Measurements from ENCODE around the gene FAM20C.

Gene FAM20C

DNA sequence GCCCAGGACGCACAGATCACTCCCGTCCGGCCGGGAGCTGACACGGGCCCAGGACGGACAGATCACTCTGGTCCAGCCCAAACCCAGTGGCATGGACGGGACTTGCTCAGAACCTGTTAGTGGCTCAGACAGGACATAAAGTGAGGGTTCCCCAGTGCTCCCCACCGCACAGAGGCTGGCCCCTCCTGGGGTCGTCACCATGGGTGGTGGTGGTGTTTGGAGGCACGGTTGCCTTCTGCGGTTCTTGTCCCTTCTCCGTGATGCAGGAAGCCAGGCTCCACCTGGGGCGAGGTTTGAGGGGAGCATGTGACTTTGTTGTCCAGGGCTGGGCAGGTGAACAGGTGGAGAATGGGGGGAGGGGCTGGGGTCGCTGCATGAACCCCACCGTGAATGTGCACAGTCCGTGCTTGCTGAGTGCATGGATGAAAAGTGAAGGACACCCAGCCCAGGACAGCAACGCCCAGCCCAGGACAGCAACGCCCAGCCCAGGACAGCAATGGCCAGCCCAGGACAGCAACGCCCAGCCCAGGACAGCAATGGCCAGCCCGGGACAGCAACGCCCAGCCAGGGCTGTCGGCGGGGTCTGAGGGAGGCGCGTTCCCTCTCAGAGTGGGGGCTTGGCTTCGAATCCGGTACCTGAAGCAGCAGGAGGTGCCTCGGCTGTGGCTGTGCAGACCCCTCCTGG, 26.7 kb downstream of the FAM20C start:
- Histone ChIP-seq H3K4me1 (ENCODE audit: insufficient read depth, low read length) (peaks cover 2% of the 10 kb centered on the region), H3K9me3 (ENCODE audit: low read length) (no peaks in the 10 kb centered on the region), H2AFZ (ENCODE audit: low read depth, low read length) (no peak overlapping the region), H3K27me3 (ENCODE audit: insufficient read depth, low read length) (no peaks in the 10 kb centered on the region), H3K36me3 (ENCODE audit: insufficient read depth, low read length) (no peaks in the 10 kb centered on the region), H3K4me3 (ENCODE audit: low read length) (no peak overlapping the region)

DNA sequence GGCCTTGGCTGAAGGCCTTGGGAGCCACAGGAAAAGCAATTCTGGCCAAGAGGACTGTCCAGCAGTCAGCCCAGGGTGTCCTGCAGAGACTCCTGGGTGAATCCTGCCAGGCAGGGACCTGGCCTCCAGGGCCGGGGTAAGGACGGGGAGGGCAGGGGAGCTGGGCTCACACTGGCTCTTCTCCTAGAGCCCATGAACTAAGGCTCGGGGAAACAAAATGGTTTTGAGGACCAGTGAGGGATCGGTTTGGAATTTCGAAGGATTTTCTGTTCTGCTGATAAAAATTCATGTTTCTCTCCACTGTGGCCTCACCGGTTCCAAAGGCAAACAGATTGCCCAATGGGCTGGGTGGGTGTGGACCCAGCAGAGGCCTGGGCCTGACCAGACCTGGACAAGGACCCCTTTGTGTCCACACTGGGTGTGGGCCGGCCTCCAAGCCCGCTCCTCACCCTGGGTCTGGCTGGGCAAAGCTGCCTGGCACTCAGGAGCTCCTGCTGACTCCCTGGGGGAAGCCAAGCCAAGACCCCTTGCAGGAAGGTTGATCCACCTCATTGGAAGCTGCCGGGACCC, 27.3 kb downstream of the FAM20C start:
- Histone ChIP-seq H3K36me3 (ENCODE audit: insufficient read depth, low read length) (no peaks in the 10 kb centered on the region), H3K4me1 (ENCODE audit: insufficient read depth, low read length) (peaks cover 2% of the 10 kb centered on the region), H3K27me3 (ENCODE audit: insufficient read depth, low read length) (no peaks in the 10 kb centered on the region), H3K9me3 (ENCODE audit: low read length) (no peaks in the 10 kb centered on the region), H3K4me3 (ENCODE audit: low read length) (no peak overlapping the region), H2AFZ (ENCODE audit: low read depth, low read length) (no peak overlapping the region)

DNA sequence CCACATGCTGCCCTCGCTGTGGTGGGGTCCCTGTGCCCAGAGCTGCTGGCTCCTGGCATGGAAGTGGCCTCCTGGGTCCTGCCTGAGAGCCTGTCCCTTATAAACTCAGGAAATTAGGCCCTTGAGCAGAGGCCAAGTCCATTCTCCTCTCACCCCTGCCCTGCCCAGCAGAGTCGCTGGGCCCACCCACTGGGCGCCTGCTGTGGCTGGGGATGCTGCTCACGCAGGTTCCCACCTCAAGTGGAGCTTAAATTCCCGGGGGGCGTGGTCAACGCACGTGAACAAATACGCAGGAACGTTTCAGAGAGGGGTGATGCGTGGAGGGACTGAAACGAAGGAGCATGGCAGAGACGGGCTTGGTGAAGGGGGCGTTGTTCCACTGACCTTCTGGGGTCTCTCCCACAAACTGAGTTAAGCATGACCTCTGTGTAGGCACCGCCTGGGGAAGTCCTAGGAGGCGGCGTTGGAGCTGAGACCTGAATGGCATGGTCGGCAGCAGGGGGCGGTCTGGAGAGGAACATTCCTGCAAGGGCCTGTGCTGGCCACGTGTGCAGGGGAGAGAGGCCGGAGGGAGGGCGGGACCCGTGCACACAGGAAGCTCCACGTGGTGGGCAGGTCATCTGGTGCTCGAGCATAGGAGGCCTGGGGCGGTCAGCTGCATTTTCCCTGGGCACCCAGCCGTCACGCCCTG, 27.9 kb downstream of the FAM20C start:
- H3K4me1 ChIP-seq (ENCODE audit: insufficient read depth, low read length), result peaks cover 2% of the 10 kb centered on the region
- no peaks in the 10 kb centered on the region for H3K27me3 ChIP-seq (ENCODE audit: insufficient read depth, low read length)

DNA sequence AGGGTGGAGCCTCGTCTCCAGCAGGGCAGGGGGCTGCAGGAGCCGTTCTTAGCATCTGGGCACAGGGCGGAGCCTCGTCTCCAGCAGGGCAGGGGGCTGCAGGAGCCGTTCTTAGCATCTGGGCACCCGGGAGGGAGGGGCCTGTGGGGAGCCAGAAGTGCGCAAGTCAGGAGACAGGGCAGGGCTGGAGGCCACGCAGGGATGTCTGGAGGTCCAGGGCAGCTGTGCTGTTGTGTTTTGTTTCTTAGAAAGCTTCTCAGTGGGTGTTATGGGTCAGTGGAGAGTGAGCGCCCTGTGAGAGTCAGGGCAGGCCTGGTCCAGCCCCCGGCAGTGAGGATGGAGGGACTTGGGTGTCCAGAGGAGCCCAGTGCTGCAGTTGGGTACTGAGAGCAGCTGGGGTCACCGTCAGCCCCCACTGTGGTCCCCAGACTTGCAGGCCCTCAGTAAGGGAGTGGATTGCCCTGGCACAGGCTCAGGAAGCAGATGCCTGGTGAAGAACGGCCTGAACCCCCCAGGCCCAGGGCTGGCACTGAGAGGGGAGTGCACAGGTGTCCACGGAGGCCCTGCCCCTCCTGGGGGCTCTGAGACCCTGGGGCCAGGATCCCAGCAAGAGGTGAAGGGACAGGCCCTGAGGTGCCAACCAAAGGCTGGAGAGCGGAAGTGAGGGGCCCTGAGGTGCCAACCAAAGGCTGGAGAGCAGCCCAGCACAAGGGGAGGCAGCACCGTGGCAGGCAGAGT, 29.8 kb downstream of the FAM20C start:
- Histone ChIP-seq H3K9me3 (ENCODE audit: low read length) (peaks cover 1% of the 10 kb centered on the region), H3K4me1 (ENCODE audit: insufficient read depth, low read length) (no peaks in the 10 kb centered on the region), H3K4me3 (ENCODE audit: low read length) (no peak overlapping the region), H3K36me3 (ENCODE audit: insufficient read depth, low read length) (no peaks in the 10 kb centered on the region), H2AFZ (ENCODE audit: low read depth, low read length) (no peak overlapping the region), H3K27me3 (ENCODE audit: insufficient read depth, low read length) (no peaks in the 10 kb centered on the region)

More for the DNA sequence above, 27.9 kb downstream of the FAM20C start:
- Histone ChIP-seq H3K4me3 (ENCODE audit: low read length) (no peak overlapping the region), H3K36me3 (ENCODE audit: insufficient read depth, low read length) (no peaks in the 10 kb centered on the region), H2AFZ (ENCODE audit: low read depth, low read length) (no peak overlapping the region), H3K9me3 (ENCODE audit: low read length) (no peaks in the 10 kb centered on the region)

DNA sequence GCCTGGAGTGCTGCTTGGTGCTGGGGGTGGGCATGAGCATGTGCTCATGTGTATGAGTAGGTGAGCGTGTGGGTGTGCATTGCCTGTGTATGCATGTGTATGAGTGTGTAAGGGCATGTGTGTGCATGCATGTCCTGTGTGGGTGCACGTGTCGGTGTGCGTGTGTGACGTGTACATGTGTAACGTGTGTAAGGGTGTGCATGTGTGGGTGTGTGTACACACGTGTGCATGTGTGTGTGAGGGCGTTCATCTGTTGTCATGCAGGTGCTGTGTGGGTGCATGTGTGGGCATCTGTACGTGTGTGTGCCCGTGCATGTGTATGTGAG, 30.3 kb downstream of the FAM20C start:
- Histone ChIP-seq H3K27me3 (ENCODE audit: insufficient read depth, low read length) (no peaks in the 10 kb centered on the region), H3K36me3 (ENCODE audit: insufficient read depth, low read length) (no peaks in the 10 kb centered on the region), H3K4me3 (ENCODE audit: low read length) (no peak overlapping the region), H3K9me3 (ENCODE audit: low read length) (peaks cover 1% of the 10 kb centered on the region), H3K4me1 (ENCODE audit: insufficient read depth, low read length) (no peaks in the 10 kb centered on the region), H2AFZ (ENCODE audit: low read depth, low read length) (no peak overlapping the region)

DNA sequence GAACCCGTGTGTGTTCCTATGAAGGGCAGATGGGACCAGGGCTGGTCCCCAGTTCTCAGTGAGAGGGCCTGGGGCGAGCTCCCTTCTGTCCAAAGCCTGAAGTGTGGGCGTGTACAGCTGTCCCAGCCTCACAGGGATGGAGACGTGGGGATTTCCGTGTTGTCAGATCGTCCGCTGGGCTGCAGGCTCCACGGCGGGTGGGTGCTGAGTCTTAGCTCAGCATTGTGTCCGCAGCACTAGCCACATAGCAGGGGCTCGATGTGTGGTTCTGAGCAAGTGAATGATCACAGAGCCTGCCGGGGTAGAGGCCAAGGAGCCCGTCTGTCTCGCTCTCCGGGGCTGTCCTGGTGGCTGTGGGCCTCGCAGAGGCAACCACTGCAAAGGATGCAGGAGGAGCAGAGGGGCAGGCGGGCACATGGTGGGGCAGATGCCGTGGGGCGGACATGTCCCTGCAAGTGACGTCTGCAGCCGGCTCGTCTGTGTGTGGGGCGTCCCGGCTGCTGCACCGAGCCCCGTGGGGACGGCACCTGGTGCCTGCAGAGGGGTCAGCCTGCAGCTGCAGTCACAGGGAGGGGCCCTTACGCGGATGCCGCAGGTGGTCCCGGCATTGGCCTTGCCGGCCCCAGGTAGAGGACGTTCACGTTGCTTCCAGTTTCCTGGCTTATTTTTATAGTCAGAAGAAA, 30.9 kb downstream of the FAM20C start:
- Histone ChIP-seq H3K9me3 (ENCODE audit: low read length) (peaks cover 1% of the 10 kb centered on the region), H3K36me3 (ENCODE audit: insufficient read depth, low read length) (no peaks in the 10 kb centered on the region), H3K4me3 (ENCODE audit: low read length) (no peak overlapping the region), H3K27me3 (ENCODE audit: insufficient read depth, low read length) (no peaks in the 10 kb centered on the region), H3K4me1 (ENCODE audit: insufficient read depth, low read length) (no peaks in the 10 kb centered on the region), H2AFZ (ENCODE audit: low read depth, low read length) (no peak overlapping the region)

DNA sequence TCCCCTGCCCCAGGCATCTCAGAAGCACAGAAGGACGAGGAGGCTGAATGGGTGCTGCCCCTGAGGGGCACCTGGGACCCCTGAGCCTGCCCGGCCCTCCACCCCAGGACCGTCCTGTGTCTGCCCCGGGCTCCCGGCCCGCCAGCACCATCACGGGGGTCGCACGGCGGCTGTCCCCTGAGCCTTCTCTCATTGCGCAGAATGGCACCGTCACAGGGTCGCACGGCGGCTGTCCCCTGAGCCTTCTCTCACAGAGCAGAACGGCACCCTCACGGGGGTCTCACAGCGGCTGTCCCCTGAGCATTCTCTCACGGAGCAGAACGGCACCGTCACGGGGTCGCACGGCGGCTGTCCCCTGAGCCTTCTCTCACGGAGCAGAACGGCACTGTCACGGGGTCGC, 31.5 kb downstream of the FAM20C start:
- no peaks in the 10 kb centered on the region for H3K36me3 ChIP-seq (ENCODE audit: insufficient read depth, low read length)
- no peaks in the 10 kb centered on the region for H3K4me1 ChIP-seq (ENCODE audit: insufficient read depth, low read length)
- H3K27me3 ChIP-seq (ENCODE audit: insufficient read depth, low read length), result no peaks in the 10 kb centered on the region

DNA sequence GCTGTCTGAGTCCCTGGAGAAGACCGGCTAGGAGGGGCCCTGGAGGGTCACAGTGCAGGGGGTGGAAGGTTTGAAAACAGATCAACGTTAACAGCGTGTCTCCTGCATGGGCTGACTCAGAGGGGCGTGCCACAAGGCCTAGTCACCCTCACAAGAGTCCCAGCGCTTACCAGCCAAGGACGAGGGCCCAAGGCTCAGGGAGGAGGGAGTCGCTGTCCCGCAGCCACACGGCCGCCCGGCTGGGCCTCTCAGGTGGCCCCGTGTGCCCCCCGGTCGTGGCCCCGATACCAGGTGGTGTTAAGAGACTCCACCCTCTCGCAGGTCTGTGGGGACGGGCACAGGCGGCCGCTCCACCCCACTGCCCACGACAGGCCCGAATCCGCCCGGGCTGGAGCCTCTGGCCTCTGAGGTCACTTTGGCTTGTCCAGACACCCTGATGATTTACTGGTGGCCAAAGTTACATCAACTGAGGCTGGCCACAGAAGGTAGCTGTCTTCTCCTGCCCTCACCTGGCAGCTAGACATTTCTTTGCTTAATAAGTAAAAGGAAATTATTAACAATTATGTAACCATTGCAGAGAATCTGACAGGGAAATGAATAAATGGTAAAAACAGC, 34.0 kb downstream of the FAM20C start:
- no peak overlapping the region for H3K4me3 ChIP-seq (ENCODE audit: low read length)
- no peaks in the 10 kb centered on the region for H3K4me1 ChIP-seq (ENCODE audit: insufficient read depth, low read length)
- H2AFZ ChIP-seq (ENCODE audit: low read depth, low read length), result no peak overlapping the region
- no peaks in the 10 kb centered on the region for H3K36me3 ChIP-seq (ENCODE audit: insufficient read depth, low read length)
- no peaks in the 10 kb centered on the region for H3K27me3 ChIP-seq (ENCODE audit: insufficient read depth, low read length)
- peaks cover 1% of the 10 kb centered on the region for H3K9me3 ChIP-seq (ENCODE audit: low read length)

More for the DNA sequence above, 31.5 kb downstream of the FAM20C start:
- H3K4me3 ChIP-seq (ENCODE audit: low read length), result no peak overlapping the region
- H2AFZ ChIP-seq (ENCODE audit: low read depth, low read length), result no peak overlapping the region
- peaks cover 1% of the 10 kb centered on the region for H3K9me3 ChIP-seq (ENCODE audit: low read length)

DNA sequence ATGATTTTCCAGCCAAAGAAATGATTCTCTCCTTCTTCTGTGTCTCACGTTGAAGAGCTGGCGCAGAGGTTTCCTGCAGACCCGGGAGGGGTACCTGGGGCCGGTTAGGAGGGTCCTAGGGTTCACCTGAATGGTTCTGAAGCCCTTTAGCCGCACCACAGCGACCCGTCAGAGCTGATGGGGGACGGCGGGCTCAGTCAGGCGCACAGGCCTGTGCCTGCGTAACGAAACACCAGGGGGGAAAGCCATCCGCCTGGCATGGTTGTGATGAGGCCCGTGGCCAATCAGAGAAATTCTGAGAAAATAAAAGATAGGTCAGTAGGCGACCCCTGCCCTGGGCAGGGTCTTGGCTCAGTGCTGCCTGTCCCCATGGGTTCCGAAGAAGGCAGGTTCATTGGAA, 35.6 kb downstream of the FAM20C start:
- no peak overlapping the region for H2AFZ ChIP-seq (ENCODE audit: low read depth, low read length)
- no peak overlapping the region for H3K4me3 ChIP-seq (ENCODE audit: low read length)
- H3K27me3 ChIP-seq (ENCODE audit: insufficient read depth, low read length), result no peaks in the 10 kb centered on the region
- no peaks in the 10 kb centered on the region for H3K4me1 ChIP-seq (ENCODE audit: insufficient read depth, low read length)
- no peaks in the 10 kb centered on the region for H3K36me3 ChIP-seq (ENCODE audit: insufficient read depth, low read length)
- H3K9me3 ChIP-seq (ENCODE audit: low read length), result peaks cover 1% of the 10 kb centered on the region

DNA sequence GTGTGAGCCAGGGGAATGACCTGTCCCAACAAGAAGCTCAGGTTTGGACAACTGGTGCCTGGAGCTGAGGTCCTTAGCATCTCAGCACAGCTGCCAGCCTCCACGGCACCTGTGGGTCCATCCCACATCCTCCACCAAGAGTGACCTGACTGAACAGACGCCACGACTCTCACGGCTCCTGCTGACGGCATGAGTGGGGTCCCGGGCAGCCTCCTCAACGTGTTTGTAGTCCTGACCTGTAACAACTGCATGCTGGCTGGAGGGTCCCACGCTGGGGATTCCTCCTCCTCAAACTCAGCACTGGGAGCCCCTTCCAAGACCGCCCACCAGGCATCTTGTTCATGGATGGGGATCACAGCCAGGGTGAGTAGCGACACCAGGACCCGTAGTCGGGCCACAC, 36.2 kb downstream of the FAM20C start:
- Histone ChIP-seq H2AFZ (ENCODE audit: low read depth, low read length) (no peak overlapping the region), H3K27me3 (ENCODE audit: insufficient read depth, low read length) (no peaks in the 10 kb centered on the region), H3K9me3 (ENCODE audit: low read length) (peaks cover 1% of the 10 kb centered on the region), H3K36me3 (ENCODE audit: insufficient read depth, low read length) (no peaks in the 10 kb centered on the region), H3K4me1 (ENCODE audit: insufficient read depth, low read length) (no peaks in the 10 kb centered on the region), H3K4me3 (ENCODE audit: low read length) (no peak overlapping the region)

DNA sequence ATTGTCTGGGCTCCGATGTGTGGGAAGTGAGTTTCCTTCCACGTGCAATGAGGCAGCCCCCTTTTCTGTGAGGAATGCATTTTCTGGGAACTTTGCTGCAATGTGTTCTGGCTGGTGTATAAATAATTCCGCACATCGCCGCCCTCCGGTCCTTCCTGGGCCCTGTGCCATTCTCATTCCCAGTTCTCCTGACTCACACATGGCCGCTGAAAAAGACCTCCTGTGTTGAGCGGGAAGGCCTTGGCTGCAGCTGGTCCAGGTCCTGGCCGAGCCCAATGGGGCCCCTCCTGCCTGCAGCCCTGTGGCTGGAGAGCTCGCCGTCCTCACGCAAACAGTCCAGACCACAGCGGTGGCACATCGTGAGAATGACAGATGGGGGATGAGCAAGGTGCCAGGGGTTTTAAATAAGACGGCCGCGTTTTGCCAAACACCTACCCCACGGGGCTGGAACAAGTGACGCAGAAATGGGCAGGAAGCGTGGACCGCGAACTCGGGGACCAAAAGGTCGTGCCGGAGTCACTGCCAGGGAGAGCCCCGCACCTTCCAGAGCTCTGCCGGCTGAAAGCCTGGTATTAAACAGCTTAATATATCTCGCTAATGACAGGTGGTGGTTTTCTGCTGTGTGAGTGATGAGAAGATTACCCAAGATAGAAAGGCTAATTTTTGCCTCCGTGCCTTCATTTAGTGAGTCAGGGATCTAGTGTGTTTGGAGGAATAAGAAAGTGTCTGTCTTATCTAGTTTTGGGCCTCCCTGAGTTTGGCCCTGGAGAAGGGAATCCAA, 37.0 kb downstream of the FAM20C start:
- Histone ChIP-seq H3K4me1 (ENCODE audit: insufficient read depth, low read length) (no peaks in the 10 kb centered on the region), H3K36me3 (ENCODE audit: insufficient read depth, low read length) (no peaks in the 10 kb centered on the region), H3K27me3 (ENCODE audit: insufficient read depth, low read length) (no peaks in the 10 kb centered on the region), H3K4me3 (ENCODE audit: low read length) (no peak overlapping the region), H2AFZ (ENCODE audit: low read depth, low read length) (no peak overlapping the region), H3K9me3 (ENCODE audit: low read length) (peaks cover 1% of the 10 kb centered on the region)

DNA sequence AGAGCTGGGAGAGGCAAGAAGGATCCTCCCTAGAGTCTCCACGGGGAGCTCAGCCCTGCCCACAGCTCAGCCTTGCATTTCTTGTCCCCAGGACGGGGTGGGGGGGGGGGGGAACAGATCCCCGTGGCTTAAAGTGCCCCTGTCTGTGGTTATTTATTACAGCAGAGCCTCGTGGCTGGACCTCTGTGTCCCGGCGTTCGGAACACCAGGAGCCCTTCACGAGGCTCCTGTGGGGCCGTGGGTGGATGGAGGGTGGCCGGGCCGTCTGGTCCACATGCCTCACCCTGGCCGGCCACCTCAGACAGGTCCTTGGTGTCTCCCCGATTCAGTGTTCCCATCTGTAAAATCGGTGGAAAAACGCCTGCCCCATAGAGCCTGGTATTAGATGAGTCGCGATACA, 37.9 kb downstream of the FAM20C start:
- no peak overlapping the region for H2AFZ ChIP-seq (ENCODE audit: low read depth, low read length)
- no peak overlapping the region for H3K4me3 ChIP-seq (ENCODE audit: low read length)
- no peaks in the 10 kb centered on the region for H3K4me1 ChIP-seq (ENCODE audit: insufficient read depth, low read length)
- H3K9me3 ChIP-seq (ENCODE audit: low read length), result peaks cover 1% of the 10 kb centered on the region
- H3K27me3 ChIP-seq (ENCODE audit: insufficient read depth, low read length), result no peaks in the 10 kb centered on the region
- no peaks in the 10 kb centered on the region for H3K36me3 ChIP-seq (ENCODE audit: insufficient read depth, low read length)
